Activated CD8-positive, alpha-beta memory T cell treated with anti-CD3 and anti-CD28 coated beads for 36 hours (primary cell): ENCODE results near the gene NGEF. TPM values are rescaled to one million over a fixed set of nuclear protein-coding genes. Genes with fewer than 3 reads are reported as not detected.

Experiments used
- CTCF ChIA-PET: fragments of 350-600 bp; sonication (Branson Sonifier 250); formaldehyde crosslinking; loops from one replicate; lab custom pipeline; 2021; ENCODE audit warnings: antibody characterized with exemption; lab: Charles Lee
- POLR2A ChIA-PET: fragments of 350-600 bp; sonication (Branson Sonifier 250); formaldehyde crosslinking; loops from one replicate; lab custom pipeline; 2021; ENCODE audit warnings: antibody characterized with exemption; lab: Charles Lee
- total RNA-seq, 2 experiments: library from RNA; stranded (reverse); gene quantifications; one replicate each; pipeline ENCODE4 v1.2.3, GENCODE V29; 2021

The NGEF gene
- total RNA-seq, 2 experiments from 2014 or later = 0.10 to 0.13 TPM

DNA sequence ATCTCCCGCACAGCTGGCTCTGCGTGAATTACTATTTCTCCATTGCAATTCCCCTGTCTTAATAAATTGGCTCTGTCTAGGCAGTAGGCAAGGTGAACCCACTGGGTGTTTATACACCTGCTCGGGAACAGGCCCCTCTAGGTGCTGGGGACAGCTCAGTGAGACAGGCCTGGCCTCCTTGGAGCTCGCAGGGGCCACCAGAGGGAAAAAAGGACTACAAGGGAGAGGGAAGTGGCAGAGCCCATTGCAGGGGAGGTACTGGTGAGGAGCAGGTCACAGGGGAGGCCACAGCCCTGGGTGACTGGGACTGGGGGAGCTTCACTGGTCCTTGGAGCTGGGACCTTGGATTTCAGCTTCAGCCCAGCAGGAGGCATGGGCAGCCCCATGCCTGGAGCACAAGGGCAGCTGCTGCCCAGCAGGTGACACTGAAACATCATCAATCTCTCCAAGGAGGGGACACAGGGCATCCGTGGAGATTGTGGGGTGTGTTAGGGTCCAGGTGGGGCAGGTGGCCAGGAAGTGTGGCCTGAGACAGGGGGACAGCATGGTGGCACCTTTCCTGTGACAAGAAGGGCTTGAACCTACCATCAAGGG, 31.2 kb downstream of the NGEF start:
- POLR2A ChIA-PET = no interaction called here

DNA sequence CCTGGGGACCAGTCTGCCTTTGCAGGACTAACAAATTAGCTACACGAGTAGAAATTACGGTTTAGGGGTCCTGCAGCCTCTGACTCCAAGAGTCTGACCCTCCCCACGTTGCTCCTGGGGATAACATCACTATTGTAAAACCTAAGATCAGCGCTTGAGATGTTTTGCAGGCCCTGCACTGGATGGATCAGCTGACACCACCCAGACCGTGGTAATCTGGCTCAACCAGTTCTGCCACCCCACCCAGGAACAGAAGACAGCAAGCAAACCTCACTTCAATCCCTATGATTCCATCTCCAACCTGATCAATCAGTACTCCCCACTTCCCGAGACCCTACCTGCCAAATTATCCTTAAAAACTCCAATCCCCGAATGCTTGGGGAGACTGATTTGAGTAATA, 31.7 kb downstream of the NGEF start:
- CTCF ChIA-PET = no interaction called here

More for the DNA sequence above, 31.2 kb downstream of the NGEF start:
- CTCF ChIA-PET = no interaction called here

DNA sequence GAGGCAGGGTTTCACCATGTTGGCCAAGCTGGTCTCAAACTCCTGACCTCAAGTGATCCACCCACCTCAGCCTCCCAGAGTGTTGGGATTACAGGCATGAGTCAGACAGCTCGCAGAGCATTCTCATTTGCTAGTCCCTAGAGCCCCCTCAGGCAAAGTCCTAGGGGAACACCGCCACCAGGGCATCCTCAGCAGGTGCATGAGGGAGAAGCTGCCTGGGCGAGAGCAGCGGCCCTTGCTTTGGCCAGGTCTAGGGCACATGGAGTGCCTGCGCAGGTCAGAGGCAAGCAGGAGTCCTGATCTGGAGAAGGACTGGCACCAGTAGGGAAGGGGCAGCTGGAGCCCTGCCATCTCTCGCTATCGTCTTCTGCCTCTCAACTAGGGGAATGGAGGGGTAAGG, 32.4 kb downstream of the NGEF start:
- CTCF ChIA-PET = no interaction called here
- POLR2A ChIA-PET = no interaction called here

More for the DNA sequence above, 31.7 kb downstream of the NGEF start:
- POLR2A ChIA-PET = no interaction called here

DNA sequence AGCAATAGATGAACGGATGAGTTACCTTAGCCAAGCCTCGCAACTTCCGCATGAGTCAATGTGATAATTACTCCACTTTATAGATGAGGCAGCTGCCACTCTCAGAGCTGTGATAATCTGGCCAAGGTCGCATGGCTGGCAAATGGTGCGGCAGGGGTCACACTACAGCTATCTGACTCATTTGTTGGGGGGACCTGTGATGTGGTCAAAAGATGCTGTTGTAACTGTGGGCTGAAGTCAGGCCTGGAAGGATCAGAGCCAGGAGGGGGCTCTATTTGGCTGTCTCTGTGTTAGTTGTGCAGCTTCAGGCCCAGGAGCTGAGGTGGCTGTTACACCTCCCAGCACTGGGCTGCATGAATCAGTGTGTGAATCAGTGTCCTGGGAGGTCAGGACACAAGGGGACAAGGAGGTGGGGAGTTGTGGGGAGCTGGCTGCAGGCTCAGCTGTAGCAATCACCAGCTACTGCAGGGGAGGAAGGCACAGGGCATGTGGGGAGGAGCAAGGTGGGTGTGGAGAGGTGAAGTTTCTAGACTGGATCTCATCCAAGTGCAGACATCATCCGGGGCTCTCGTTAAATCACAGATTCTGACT, 33.1 kb downstream of the NGEF start:
- ChIA-PET CTCF (no interaction called here), POLR2A (interaction anchor here (0.6 kb wide), 1 partner anchor 231 kb away, joined by 3 read pairs; no protein-coding TSS in a partner anchor)

DNA sequence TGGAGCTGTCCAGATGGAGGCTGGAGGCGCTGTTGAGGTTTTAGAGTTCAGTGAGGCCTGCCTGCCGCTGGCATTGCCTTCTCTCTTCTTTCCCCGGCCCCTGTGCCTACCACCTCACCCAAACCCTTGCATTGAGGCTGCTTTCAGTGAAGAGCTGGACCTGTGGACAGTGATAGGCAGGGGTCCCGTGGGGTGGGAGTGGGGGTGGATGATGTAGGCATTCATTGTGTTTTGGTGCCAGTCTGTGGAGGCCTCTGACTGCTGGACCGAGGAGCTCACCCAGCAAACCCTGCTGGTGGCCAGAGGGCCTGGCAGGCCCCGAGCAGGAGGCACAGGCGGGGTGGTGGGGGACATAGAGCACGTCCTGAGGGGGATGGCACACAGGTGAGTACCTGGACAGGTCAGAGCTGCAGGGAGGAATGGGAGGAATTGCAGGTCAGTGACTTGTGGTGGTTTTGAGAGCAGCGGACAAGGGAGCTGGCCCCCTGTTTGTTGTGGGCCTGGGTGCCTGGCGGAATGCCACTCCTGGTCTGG, 35.6 kb downstream of the NGEF start:
- ChIA-PET CTCF (no interaction called here), POLR2A (no interaction called here)

DNA sequence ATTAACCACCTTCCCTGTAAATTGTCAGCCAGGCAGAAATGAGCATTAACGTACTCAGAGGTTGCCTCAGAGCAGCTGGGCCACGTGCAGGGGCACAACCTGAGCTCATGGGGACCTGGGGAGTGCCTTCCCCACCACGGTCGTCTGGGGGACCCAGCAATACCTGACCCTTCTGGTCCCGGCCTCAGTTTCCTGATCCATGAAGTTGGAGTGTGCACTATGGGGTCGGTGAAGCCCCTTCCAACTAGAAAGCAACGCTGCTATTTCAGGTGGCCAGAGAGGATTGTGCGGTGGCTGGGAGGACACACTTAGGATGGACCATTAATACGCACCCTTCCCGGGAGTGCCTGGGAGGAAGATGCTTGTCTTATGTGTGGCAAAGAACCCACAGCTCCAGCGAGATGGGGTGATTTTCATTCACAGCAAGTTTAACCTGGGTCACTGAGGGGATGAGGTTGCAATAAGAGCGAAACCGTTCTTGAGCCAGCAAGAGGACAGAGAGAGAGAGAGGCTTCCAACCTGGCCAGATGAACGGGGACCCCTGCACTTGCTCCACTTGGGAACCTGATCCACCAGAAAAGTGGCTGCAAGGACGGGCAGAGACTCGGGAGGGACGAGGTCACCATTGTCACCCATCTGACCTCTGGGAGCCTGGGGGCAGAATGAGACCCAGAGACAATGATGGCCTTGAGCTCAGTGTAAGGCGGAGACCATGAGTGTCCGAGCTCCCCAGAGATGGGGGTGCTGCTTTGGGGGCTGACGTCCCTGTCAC, 36.2 kb downstream of the NGEF start:
- ChIA-PET CTCF (no interaction called here), POLR2A (no interaction called here)

DNA sequence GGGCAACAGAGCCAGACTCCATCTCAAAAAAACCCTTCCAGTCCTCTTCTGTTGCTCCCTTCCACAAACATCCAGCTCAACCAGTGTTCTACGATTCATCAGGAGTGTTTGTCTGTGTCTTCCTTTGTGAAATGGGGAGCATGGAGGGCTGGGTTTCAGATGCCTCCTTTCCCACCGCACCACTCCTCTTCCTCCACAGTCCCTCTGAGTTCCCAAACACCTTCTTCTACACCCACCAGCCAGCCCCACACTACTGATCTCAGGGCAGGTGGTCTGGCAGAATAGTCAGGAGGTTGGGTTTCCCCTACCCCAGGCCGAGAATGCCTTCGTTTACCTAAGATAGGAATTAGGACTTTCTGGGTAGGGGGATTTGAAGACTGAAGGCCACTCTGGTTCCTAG, 36.9 kb downstream of the NGEF start:
- POLR2A ChIA-PET = no interaction called here
- CTCF ChIA-PET = no interaction called here

DNA sequence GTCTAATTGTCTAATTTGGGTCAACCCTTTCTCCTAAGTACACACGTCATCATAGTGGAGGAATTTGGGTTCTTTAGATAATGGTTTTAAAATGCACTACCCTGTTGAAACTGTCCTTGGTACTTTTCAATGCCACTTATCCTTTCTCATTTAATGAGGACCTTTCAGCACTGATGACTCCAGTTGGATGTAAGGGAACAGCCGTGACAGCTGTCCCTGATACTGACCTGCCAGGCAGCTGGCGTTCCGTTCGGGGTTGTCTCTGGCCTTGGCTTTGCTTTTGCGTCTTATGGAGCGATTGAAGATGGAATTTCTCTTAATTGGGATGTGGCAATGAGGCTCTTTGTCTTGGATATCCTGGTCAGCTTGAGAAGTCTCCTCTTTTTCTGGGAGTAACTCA, 38.7 kb downstream of the NGEF start:
- POLR2A ChIA-PET = no interaction called here
- CTCF ChIA-PET = interaction anchor here (2.2 kb wide), 1 partner anchor 79 kb away, joined by 4 read pairs; no protein-coding TSS in a partner anchor

DNA sequence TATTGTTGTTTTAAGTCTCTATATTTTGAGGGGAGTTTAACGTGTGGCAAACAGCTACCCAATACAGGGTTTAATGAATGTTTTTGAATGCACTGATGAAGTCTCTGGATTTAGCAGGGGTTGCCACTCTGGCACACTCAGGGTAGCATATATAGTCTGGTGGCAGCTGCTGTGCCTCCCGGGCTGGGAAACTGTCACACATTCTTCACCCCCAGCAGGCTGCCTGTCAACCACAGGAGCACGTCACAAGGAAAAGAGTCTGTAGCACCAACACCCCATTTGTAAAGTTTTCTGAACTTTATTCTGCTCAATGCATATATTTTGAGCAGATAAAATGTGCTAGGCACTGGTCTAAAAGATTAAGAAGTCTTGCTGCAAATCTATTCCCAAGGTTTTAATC, 39.3 kb downstream of the NGEF start:
- POLR2A ChIA-PET = no interaction called here
- CTCF ChIA-PET = interaction anchor here (2.2 kb wide), 1 partner anchor 80 kb away, joined by 4 read pairs; no protein-coding TSS in a partner anchor

DNA sequence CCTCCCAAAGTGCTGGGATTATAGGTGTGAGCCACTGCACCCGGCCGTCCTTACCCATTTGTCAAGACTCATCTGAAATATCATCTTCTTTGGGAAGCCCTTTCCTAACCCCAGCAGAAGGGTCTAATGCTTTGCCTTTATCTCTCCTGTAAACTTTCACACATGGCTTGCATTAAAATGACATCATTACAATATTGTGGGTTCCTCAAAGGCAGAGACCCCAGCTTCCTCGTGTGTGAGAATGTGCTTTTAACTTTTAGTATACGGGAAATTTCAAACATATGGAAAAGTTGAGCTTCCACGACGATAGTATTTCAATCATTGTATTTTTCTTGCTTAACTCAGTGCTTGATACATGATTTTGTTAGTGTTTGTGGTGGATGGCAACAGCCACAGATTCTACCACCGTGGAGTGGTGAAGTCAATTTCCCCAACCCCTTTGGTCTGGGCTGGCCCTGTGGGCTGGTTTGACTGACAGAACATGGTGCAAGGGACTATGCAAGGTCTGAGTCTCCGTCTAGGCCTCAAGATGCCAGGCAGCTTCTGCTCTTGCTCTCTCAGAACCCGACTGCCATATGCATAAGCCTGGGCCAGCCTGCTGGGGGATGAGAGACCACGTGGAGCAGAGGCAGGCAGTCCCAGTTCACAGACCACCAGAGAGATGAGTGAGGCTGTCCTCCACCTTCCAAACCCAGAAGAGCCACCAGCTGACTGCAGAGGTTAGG, 39.9 kb downstream of the NGEF start:
- POLR2A ChIA-PET = no interaction called here
- CTCF ChIA-PET = interaction anchor here (2.2 kb wide), 1 partner anchor 81 kb away, joined by 4 read pairs; no protein-coding TSS in a partner anchor

DNA sequence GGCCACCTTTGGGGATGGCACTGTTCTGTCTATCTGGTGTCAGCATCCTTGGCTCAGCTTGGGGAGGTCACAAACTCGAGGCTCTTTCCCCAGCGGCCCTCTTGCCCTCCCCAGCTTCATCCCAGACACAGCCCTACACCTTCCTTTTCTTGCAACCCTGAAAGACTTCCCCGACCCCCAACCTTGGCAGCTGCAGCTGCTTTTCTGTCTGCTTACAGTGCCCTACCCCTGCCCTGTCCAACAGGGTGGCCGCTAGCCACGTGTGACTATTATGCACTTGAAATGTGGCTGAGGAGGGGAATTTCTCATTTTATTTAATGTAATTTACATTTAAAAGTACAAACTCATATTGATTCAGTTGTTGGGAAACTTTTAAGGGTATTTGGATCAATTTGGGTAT, 41.3 kb downstream of the NGEF start:
- CTCF ChIA-PET = no interaction called here
- POLR2A ChIA-PET = no interaction called here

DNA sequence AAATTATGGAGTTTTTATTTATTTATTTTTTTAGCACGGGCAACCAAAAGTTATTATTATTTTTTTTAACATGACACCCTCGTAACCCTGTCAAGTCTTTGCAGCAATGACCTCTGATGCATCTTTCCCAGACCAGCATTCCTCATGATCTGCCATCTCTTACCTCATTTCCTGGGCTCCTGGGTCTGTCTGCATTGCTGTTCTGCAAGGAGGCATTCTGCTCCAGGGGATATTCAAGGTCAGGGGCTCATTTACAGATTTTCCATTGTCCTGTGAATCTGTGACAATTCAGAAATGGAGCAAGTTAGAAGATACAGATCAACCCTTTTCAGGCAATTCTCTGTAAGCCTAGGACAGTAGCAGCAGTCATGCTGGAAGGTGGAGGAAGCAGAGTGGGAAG, 43.0 kb downstream of the NGEF start:
- ChIA-PET CTCF (no interaction called here), POLR2A (no interaction called here)

DNA sequence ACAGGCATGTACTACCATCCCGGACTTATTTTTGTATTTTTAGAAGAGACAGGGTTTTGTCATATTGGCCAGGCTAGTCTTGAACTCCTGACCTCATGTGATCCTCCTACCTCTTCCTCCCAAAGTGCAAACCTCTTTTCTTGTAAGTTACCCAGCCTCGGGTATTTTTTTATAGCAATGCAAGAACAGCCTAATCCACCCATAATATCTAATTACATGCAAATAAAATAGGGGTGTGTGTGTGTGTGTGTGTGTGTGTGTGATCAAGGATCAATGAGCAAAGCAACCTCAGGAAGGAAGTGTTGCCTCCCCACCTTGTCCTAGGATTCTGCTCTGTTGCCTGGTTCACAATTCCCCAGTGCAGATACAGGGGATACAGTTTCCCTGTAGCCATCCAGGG, 45.6 kb downstream of the NGEF start:
- POLR2A ChIA-PET = no interaction called here

DNA sequence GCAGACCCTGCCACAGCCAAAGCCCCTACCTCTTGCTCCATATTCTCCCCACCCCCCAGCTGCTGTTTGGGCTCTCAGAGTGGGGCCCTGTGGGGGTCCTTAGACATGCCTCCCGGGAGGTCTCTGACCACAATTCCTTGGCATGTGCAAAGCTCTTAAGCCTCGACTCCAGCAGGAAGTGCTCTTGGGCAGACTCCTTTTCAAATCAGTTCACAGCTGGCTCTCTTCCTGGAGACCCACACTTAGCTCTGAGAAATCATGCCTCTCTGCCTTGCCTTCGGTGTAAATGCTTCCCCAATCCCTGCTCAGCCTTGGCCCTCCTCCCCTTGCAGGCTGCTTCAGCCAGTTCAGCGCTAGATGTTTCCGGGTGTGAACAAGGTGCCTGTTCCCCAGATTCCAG, 46.9 kb downstream of the NGEF start:
- ChIA-PET CTCF (no interaction called here), POLR2A (no interaction called here)

More for the DNA sequence above, 45.6 kb downstream of the NGEF start:
- CTCF ChIA-PET = no interaction called here

DNA sequence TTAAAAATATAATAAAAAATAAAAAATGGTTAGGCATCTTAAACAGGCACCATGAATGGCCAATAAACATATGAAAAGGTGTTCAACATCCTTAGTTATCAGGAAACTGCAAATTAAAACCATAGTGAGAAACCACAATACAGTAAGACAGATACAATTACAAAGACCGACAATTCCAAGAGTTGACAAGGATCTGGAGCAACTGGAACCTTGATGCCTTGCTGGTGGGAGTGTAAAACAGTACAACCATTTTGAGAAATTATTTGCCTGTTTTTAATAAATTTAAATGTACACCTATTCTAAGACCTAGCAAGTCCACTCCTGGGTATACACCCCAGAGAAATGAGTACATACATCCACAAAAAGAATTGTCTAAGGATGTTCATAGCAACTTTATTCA, 49.1 kb downstream of the NGEF start:
- POLR2A ChIA-PET = no interaction called here
- CTCF ChIA-PET = no interaction called here

DNA sequence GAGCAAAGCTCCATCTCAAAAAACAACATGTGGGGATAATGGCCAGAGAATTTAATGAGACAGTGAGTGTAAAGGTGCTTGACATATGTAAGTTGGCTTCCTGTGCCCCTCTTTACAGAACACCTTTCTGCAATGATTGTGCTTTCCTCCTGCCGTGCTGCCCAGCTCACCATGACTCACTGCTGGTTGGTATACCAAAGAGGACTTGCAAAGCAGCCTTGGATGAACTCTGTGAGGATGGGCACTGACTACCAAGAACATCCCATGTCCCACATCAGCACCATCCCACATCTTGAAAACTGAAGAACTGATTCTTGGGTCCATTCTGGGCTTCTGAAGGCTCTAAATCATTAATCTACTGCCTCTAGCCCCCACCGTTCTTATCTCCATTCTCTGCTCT, 52.2 kb downstream of the NGEF start:
- ChIA-PET POLR2A (no interaction called here), CTCF (no interaction called here)

DNA sequence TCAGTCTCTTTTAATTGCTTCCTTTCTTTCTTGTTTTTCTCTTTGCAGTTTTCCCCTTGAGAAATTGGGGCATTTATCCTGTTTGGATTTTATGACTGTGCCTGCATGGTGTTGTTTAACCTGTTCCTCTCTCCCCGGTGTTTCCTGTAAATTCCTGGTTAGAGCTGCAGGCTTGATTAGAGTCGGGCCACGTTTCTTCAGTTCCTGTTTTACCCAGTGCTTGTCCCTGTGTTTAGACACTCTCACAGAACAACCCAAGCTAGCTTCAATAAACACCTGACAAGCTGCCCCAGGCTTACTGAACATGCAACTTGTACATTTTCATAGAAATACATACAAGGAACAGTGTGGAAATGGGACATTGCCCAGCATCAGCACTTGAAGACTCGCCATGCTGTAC, 53.9 kb downstream of the NGEF start:
- ChIA-PET POLR2A (no interaction called here), CTCF (no interaction called here)

DNA sequence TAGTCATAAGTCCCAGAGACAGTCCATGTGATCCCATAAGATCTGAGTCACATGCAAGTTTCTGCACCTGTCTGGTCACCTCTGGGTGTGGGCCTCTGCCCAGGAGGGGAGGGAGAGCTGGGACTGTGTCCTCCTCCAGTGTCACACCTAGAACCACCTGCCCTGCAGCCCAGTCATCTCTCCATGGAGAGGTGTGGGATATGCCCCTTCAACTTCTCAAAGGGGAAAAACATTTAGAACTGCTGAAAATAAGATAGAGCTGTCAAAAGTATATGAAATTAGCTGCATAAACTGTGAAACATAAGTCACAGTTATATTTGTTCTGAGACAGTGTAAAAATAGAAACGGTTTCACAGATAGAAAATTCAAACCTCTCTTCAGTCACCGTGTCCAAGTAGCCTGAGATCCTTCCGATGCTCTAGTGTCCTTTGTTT, 55.4 kb downstream of the NGEF start:
- ChIA-PET CTCF (no interaction called here), POLR2A (no interaction called here)

DNA sequence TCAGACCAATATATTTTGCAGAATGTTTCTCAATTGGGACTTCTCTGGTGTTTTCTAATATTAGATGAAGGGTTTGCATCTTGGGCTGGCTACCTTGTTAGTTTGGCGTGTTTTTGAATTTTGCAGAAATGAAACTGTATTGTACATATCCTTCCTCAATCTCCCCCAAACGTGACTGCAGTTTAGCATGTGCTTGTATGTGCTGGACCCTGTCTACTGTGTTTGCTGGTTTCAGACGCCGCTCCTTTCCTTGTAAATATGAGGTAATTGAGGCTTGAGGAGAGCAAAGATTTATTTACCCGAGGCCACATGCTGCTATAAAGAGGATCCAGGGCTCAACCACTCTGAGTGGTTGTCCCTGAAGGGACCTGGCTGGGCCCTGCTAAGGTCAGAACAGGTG, 57.2 kb downstream of the NGEF start:
- POLR2A ChIA-PET = no interaction called here

DNA sequence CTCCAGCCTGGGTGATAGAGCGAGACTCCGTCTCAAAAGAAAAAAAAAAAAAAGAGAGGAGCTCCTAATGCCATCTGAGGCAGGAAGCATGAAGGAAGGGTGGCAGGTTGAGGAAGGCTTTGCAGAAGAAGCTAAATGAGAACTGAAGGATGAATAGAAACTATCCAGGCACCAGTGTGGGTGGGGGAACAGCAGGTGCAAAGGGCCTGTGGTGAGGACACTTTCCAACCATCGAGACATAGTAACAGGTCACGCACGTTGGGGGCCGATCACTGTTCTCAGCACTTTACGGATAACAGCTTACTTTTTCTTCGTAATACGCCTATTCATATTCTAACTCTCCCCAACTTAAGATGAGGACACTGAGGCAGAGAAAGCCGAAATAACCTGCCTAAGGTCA, 58.4 kb downstream of the NGEF start:
- POLR2A ChIA-PET = interaction anchor here (0.6 kb wide), 1 partner anchor 206 kb away, joined by 3 read pairs; no protein-coding TSS in a partner anchor
- CTCF ChIA-PET = no interaction called here

More for the DNA sequence above, 57.2 kb downstream of the NGEF start:
- CTCF ChIA-PET = no interaction called here
